ENCODE data around the gene SLX9. TPM values are rescaled to one million over a fixed set of nuclear protein-coding genes. Genes with fewer than 3 reads are reported as not detected.
"Not testable (repeated sequence)": the region's sequence is repeated elsewhere in the genome, so short reads cannot be mapped to it uniquely, and the experiment has no call there.

Gene SLX9
- total RNA-seq, 1 donor from 2014 or later = 38.8 TPM

DNA sequence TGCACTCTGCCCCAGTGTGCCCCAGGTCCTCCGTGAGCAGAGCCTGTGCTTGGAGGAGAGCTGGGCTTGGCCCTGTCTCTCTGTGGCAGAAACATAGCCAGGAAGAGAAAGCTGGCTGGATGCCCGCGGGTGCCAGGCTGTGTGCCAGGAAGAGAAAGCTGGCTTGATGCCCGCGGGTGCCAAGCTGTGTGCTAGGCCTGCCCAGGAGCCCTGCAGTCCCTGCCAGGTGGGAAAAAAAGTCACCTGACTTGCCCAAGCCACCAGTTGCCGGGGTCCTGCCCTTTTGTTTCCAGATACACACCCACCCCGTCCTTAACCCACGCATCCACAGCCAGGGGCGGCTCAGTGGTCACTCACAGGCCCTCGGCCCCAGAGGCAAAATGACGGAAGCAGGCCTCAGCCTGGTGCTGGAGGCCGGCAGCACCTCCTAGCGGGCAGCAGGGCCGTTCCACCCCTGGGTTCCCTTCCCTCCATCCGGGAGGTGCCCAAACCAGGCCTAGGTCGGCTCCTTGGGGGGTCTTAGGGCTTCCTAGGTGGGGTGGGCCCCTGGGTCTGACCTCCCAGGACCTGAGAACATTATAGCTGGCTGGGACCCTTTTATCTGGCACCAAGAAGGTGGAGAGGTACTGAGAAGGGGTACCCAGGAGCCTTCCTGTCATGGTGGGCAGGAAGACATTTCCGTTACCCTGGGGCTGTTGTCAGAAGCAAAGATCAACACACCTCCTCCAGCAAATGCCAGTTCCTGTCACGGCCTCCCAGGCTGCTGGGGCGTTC lies 28.3 kb upstream of the SLX9 start:
- Mint-ChIP-seq H3K36me3 (ENCODE audit: low read depth, unreplicated experiment) (no peaks in the 10 kb centered on the region), H3K4me3 (ENCODE audit: unreplicated experiment) (no peak overlapping the region), H3K9me3 (ENCODE audit: unreplicated experiment) (no peaks in the 10 kb centered on the region), H3K27ac (ENCODE audit: unreplicated experiment) (no peak overlapping the region), H3K4me1 (ENCODE audit: low read depth, unreplicated experiment) (peaks cover 1% of the 10 kb centered on the region), H3K27me3 (ENCODE audit: low read depth, unreplicated experiment) (peaks cover 59% of the 10 kb centered on the region)
- Histone ChIP-seq H3K36me3 (ENCODE audit: insufficient read depth, low read length) (no peaks in the 10 kb centered on the region), H3K27ac (ENCODE audit: low read depth, low read length) (no peak overlapping the region), H2AFZ (ENCODE audit: low read depth, low read length) (no peak overlapping the region), H3K4me3 (ENCODE audit: insufficient read depth, low read depth, low read length) (no peak overlapping the region), H4K20me1 (ENCODE audit: insufficient read depth, low read length) (peaks cover 4% of the 10 kb centered on the region), H3K27me3 (ENCODE audit: insufficient read depth, low read length) (peaks cover 21% of the 10 kb centered on the region), H3K9ac (ENCODE audit: low read length) (no peak overlapping the region), H3K79me2 (ENCODE audit: insufficient read depth, low read length) (no peaks in the 10 kb centered on the region), H3K9me3 (ENCODE audit: insufficient read depth, low read depth, low read length) (no peaks in the 10 kb centered on the region), H3K4me1 (ENCODE audit: insufficient read depth, low read length) (peaks cover 10% of the 10 kb centered on the region), H3K4me2 (ENCODE audit: low read length) (no peak overlapping the region)
- FAIRE-seq (no peak), DNase-seq (ENCODE audit: low read depth) (no peak)
- no peak for TF ChIP-seq EZH2 (IDR thresholded peaks at IDR 0.05; ENCODE audit: insufficient read depth, low read length)
- TF ChIP-seq, protein P1, sequence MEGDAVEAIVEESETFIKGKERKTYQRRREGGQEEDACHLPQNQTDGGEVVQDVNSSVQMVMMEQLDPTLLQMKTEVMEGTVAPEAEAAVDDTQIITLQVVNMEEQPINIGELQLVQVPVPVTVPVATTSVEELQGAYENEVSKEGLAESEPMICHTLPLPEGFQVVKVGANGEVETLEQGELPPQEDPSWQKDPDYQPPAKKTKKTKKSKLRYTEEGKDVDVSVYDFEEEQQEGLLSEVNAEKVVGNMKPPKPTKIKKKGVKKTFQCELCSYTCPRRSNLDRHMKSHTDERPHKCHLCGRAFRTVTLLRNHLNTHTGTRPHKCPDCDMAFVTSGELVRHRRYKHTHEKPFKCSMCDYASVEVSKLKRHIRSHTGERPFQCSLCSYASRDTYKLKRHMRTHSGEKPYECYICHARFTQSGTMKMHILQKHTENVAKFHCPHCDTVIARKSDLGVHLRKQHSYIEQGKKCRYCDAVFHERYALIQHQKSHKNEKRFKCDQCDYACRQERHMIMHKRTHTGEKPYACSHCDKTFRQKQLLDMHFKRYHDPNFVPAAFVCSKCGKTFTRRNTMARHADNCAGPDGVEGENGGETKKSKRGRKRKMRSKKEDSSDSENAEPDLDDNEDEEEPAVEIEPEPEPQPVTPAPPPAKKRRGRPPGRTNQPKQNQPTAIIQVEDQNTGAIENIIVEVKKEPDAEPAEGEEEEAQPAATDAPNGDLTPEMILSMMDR (IDR thresholded peaks at IDR 0.05; ENCODE audit: insufficient read depth, low read depth, low read length) = no peak

DNA sequence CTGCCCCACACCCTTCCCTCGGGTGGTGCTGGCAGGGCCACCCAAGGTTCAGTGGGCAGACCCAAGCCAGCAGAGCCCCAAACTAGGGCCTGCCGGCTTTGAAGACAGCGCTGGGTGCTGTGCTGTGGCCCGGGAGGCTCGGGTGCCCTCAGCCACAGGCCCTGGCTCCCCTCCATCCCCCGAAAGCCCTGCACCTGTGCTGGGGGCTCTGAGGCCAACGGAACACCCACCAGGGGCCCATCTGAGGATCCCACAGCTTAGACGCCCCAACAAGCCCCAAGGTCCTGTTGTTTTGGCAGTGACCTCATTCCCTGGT lies 27.7 kb upstream of the SLX9 start:
- Mint-ChIP-seq H3K27me3 (ENCODE audit: low read depth, unreplicated experiment) (peaks cover 62% of the 10 kb centered on the region), H3K36me3 (ENCODE audit: low read depth, unreplicated experiment) (no peaks in the 10 kb centered on the region), H3K4me1 (ENCODE audit: low read depth, unreplicated experiment) (peaks cover 1% of the 10 kb centered on the region), H3K9me3 (ENCODE audit: unreplicated experiment) (no peaks in the 10 kb centered on the region), H3K4me3 (ENCODE audit: unreplicated experiment) (no peak overlapping the region), H3K27ac (ENCODE audit: unreplicated experiment) (no peak overlapping the region)
- H3K27me3 ChIP-seq (ENCODE audit: insufficient read depth, low read length) = peaks cover 22% of the 10 kb centered on the region
- no peak overlapping the region for H3K4me3 ChIP-seq (ENCODE audit: insufficient read depth, low read depth, low read length)
- no peak overlapping the region for H3K27ac ChIP-seq (ENCODE audit: low read depth, low read length)
- H3K9me3 ChIP-seq (ENCODE audit: insufficient read depth, low read depth, low read length) = no peaks in the 10 kb centered on the region
- no peaks in the 10 kb centered on the region for H3K36me3 ChIP-seq (ENCODE audit: insufficient read depth, low read length)
- DNase-seq (ENCODE audit: low read depth) (no peak), FAIRE-seq (no peak)
- no peaks in the 10 kb centered on the region for H3K79me2 ChIP-seq (ENCODE audit: insufficient read depth, low read length)
- no peak overlapping the region for H3K4me2 ChIP-seq (ENCODE audit: low read length)
- TF ChIP-seq, protein P1 (IDR thresholded peaks at IDR 0.05; ENCODE audit: insufficient read depth, low read depth, low read length) = no peak
- no peak for TF ChIP-seq EZH2 (IDR thresholded peaks at IDR 0.05; ENCODE audit: insufficient read depth, low read length)
- peaks cover 10% of the 10 kb centered on the region for H3K4me1 ChIP-seq (ENCODE audit: insufficient read depth, low read length)
- peaks cover 4% of the 10 kb centered on the region for H4K20me1 ChIP-seq (ENCODE audit: insufficient read depth, low read length)
- H2AFZ ChIP-seq (ENCODE audit: low read depth, low read length) = no peak overlapping the region
- H3K9ac ChIP-seq (ENCODE audit: low read length) = no peak overlapping the region

DNA sequence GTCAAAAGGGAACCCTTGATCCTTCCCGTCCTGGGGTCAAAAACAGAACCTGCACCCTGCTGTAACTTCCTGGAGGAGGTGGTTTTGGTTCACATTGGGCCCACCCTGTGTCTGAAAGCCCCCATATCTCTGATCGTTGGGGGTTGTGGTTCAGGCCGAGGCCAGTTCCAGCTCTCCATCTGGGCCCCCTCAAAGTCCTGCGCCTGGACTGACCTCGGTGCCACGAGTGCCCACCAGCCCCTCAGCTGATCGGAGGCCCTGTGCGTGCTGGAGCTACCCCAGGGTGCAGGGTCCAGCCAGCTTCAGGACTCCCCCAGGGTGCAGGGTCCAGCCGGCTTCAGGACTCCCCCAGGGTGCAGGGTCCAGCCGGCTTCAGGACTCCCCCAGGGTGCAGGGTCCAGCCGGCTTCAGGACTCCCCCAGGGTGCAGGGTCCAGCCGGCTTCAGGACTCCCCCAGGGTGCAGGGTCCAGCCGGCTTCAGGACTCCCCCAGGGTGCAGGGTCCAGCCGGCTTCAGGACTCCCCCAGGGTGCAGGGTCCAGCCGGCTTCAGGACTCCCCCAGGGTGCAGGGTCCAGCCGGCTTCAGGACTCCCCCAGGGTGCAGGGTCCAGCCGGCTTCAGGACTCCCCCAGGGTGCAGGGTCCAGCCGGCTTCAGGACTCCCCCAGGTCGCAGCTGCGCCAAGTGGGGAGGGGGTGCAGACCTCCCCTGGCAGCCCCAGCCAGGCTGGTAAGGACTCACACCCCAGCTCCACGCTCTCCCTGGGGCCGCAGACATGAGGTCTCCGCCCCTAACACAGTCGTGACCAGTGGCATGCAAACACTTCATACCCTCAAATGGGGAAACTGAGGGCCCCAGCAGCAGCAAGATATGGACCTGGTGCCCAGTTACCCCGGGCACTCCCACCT lies 27.1 kb upstream of the SLX9 start:
- not testable (repeated sequence) for H2AFZ ChIP-seq (ENCODE audit: low read depth, low read length); H3K79me2 ChIP-seq (ENCODE audit: insufficient read depth, low read length); H4K20me1 ChIP-seq (ENCODE audit: insufficient read depth, low read length); H3K4me2 ChIP-seq (ENCODE audit: low read length); H3K27ac ChIP-seq (ENCODE audit: low read depth, low read length); FAIRE-seq; H3K4me3 Mint-ChIP-seq (ENCODE audit: unreplicated experiment); H3K36me3 Mint-ChIP-seq (ENCODE audit: low read depth, unreplicated experiment); DNase-seq (ENCODE audit: low read depth); H3K9ac ChIP-seq (ENCODE audit: low read length); H3K9me3 ChIP-seq (ENCODE audit: insufficient read depth, low read depth, low read length); H3K4me1 Mint-ChIP-seq (ENCODE audit: low read depth, unreplicated experiment); H3K9me3 Mint-ChIP-seq (ENCODE audit: unreplicated experiment); H3K27ac Mint-ChIP-seq (ENCODE audit: unreplicated experiment); H3K4me3 ChIP-seq (ENCODE audit: insufficient read depth, low read depth, low read length); H3K36me3 ChIP-seq (ENCODE audit: insufficient read depth, low read length)
- peaks cover 28% of the 10 kb centered on the region for H3K27me3 ChIP-seq (ENCODE audit: insufficient read depth, low read length)
- H3K4me1 ChIP-seq (ENCODE audit: insufficient read depth, low read length) = peaks cover 10% of the 10 kb centered on the region
- peaks cover 65% of the 10 kb centered on the region for H3K27me3 Mint-ChIP-seq (ENCODE audit: low read depth, unreplicated experiment)

Data from astrocyte (in vitro differentiated cells and primary cell).